ENCODE measurements around the gene EDARADD.

EDARADD gene

DNA sequence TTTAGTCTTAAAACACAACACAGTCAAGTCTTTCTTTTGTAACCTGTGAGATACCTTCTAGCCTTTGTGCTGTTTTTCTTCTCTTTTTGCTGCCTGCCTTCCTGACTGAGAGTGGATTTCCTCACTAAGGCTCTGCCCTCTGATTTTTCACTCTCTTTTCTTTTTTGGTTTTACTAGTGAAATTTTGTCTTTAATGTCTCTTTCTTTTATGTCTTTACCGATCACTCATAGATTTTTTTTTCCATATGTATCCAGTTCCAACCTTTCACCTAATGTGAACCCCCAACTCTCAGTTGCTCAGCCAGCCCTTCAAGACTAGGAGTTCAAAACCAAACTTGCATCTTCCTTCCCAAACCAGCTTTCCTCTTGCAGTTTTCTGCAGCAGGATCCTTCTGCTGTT is 136.2 kb downstream of the EDARADD start:
- TF ChIP-seq, protein P1, sequence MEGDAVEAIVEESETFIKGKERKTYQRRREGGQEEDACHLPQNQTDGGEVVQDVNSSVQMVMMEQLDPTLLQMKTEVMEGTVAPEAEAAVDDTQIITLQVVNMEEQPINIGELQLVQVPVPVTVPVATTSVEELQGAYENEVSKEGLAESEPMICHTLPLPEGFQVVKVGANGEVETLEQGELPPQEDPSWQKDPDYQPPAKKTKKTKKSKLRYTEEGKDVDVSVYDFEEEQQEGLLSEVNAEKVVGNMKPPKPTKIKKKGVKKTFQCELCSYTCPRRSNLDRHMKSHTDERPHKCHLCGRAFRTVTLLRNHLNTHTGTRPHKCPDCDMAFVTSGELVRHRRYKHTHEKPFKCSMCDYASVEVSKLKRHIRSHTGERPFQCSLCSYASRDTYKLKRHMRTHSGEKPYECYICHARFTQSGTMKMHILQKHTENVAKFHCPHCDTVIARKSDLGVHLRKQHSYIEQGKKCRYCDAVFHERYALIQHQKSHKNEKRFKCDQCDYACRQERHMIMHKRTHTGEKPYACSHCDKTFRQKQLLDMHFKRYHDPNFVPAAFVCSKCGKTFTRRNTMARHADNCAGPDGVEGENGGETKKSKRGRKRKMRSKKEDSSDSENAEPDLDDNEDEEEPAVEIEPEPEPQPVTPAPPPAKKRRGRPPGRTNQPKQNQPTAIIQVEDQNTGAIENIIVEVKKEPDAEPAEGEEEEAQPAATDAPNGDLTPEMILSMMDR (IDR thresholded peaks at IDR 0.05; ENCODE audit: unreplicated experiment in 3 of 3), result no peak
- Mint-ChIP-seq H3K9me3 (no peaks in the 10 kb centered on the region), H3K27ac (no peak overlapping the region), H3K27me3 (ENCODE audit: low read depth) (no peaks in the 10 kb centered on the region), H3K36me3 (ENCODE audit: low read depth) (peaks cover 32% of the 10 kb centered on the region), H3K4me3 (no peak overlapping the region), H3K4me1 (no peaks in the 10 kb centered on the region)

DNA sequence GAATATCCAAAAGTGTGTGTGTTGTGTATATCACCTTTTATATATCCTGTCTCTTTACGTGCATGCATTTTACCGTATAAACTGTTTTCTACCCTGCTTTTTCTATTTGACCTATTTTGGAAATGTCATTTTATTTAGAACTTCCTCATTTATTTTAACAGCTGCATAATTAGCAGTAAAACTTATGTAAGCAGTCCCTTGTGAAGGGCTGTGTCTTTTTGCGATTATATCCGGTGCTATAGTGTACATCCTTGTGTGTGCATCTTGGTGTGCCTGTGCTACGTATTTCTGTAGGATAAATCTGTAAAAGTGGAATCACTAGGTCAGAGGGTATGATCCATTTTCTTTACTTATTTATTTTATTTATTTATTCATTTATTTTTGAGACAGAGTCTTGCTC is 136.9 kb downstream of the EDARADD start:
- no peaks in the 10 kb centered on the region for H3K9me3 Mint-ChIP-seq
- TF ChIP-seq, protein P1 (IDR thresholded peaks at IDR 0.05; ENCODE audit: unreplicated experiment in 3 of 3), result no peak

DNA sequence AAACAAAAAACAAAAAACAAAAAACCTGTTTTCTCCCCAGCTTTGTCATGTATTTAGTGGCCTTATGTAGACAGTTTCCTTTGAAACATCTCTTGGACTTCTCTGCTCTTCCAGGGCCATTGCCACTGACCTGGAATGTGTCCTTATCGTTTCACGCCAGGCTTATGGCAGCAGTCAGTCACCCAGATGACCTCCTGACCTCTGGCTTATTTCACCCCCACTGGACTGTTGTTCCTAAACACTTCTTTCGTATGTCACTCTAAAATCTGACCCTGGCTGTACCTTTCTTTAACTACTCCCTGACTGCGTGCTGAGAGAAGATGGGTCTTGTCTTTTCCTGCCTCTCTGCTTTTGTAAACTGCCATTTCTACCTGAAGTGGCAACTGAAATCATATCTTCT is 138.8 kb downstream of the EDARADD start:
- TF ChIP-seq, protein P1 (IDR thresholded peaks at IDR 0.05; ENCODE audit: unreplicated experiment in 3 of 3), result no peak
- Mint-ChIP-seq H3K36me3 (ENCODE audit: low read depth) (peaks cover 28% of the 10 kb centered on the region), H3K4me1 (no peaks in the 10 kb centered on the region), H3K4me3 (no peak overlapping the region), H3K9me3 (no peaks in the 10 kb centered on the region), H3K27me3 (ENCODE audit: low read depth) (no peaks in the 10 kb centered on the region), H3K27ac (no peak overlapping the region)

More for the DNA sequence above, 136.9 kb downstream of the EDARADD start:
- Mint-ChIP-seq H3K4me3 (no peak overlapping the region), H3K4me1 (no peaks in the 10 kb centered on the region), H3K27me3 (ENCODE audit: low read depth) (no peaks in the 10 kb centered on the region), H3K27ac (no peak overlapping the region), H3K36me3 (ENCODE audit: low read depth) (peaks cover 31% of the 10 kb centered on the region)

DNA sequence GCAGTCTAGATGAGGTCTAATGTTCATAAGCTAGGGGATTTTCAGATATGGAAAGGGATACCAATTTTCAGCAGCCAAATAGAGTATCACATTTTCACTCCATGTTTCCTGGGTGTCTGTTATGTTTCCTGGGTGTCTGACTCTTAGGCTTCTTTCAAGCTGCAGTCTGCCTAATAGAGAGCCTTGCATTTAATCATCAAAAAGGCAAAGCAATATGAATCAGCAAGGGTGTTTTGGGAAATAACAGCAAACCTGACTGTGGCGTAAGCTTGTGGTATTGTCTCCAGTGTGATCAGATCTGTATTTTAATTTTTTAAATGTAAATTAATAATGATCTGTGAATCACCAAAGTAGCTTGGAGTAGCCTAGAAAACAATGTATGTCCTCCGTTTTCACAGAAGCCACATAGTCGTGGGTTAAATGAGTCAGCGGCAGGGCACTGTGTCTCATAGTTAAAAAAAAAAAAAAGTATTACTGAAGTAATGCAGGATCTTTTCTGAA is 140.1 kb downstream of the EDARADD start:
- no peaks in the 10 kb centered on the region for H3K4me1 Mint-ChIP-seq
- H3K36me3 Mint-ChIP-seq (ENCODE audit: low read depth), result peaks cover 32% of the 10 kb centered on the region
- no peaks in the 10 kb centered on the region for H3K9me3 Mint-ChIP-seq

More for the DNA sequence above, 140.1 kb downstream of the EDARADD start:
- TF ChIP-seq, protein P1 (IDR thresholded peaks at IDR 0.05; ENCODE audit: unreplicated experiment in 3 of 3), result no peak
- no peaks in the 10 kb centered on the region for H3K27me3 Mint-ChIP-seq (ENCODE audit: low read depth)
- H3K4me3 Mint-ChIP-seq, result no peak overlapping the region
- H3K27ac Mint-ChIP-seq, result no peak overlapping the region

All from nephron (organoid).